Right lobe of liver (tissue), 4 donors: ENCODE data around the gene APOL5.

ENCODE experiments used
- CTCF ChIP-seq, 4 donors: fragments of 200-600 bp in 3 of 4; fragments of 450-650 bp in 1 of 4; IDR thresholded peaks; one replicate each; pipeline versions ENCODE4 v1.5.1 to v1.8.0; 2016 to 2022; ENCODE audit warnings: antibody characterized with exemption in 4 of 4, mild to moderate bottlenecking in 2 of 4
- POLR2A ChIP-seq: fragments of 450-650 bp; IDR thresholded peaks from one replicate; pipeline ENCODE4 v1.6.1; 2017; ENCODE audit warnings: antibody characterized with exemption, mild to moderate bottlenecking
- donor health status: DM: no; HTN: no; CAD: no.
- donor health status: DM: no; HTN: no; CAD: no.
- donor health status: DM: no; HTN: yes; CAD: no.

- no peak for TF ChIP-seq CTCF (IDR thresholded peaks at IDR 0.05)
- TF ChIP-seq POLR2A, result no peak
Observed at GRCh38 chr22:35732116-35732515, 14.4 kb downstream of the APOL5 start.
